HG03095 (cell line): ENCODE measurements around the gene SBNO2.

Experiments
- ATAC-seq: cut with Tn5 transposase; IDR thresholded peaks from one replicate; pipeline ENCODE4 v1.9.1; 2021; ENCODE audit warnings: moderate library complexity; ENCODE audit not compliant: unreplicated experiment

The SBNO2 gene

GRCh38 chr19:1093811-1094553 lies 80.1 kb downstream of the SBNO2 start:
- ATAC-seq, result no peak

GRCh38 chr19:1093330-1093729 lies 80.7 kb downstream of the SBNO2 start:
- no peak for ATAC-seq

GRCh38 chr19:1091544-1092175 lies 82.4 kb downstream of the SBNO2 start:
- no peak for ATAC-seq

- ATAC-seq, result no peak
These were observed 83.1 kb downstream of the SBNO2 start for GRCh38 chr19:1090731-1091543.

GRCh38 chr19:1089891-1090290 lies 84.2 kb downstream of the SBNO2 start:
- no peak for ATAC-seq

GRCh38 chr19:1089126-1089771 lies 84.8 kb downstream of the SBNO2 start:
- no peak for ATAC-seq

- ATAC-seq, result no peak
These were observed 85.6 kb downstream of the SBNO2 start for GRCh38 chr19:1088416-1089010.

GRCh38 chr19:1087813-1088415 lies 86.2 kb downstream of the SBNO2 start:
- no peak for ATAC-seq

GRCh38 chr19:1086613-1087012 lies 87.5 kb downstream of the SBNO2 start:
- no peak for ATAC-seq

GRCh38 chr19:1085676-1086442 lies 88.2 kb downstream of the SBNO2 start:
- ATAC-seq, result no peak

- ATAC-seq, result no peak
These were observed 88.9 kb downstream of the SBNO2 start for GRCh38 chr19:1085053-1085658.

- ATAC-seq, result no peak
These were observed 89.8 kb downstream of the SBNO2 start for GRCh38 chr19:1084024-1084868.

- no peak for ATAC-seq
These were observed 90.9 kb downstream of the SBNO2 start for GRCh38 chr19:1082928-1083816.

- ATAC-seq, result no peak
These were observed 91.7 kb downstream of the SBNO2 start for GRCh38 chr19:1082165-1082927.

- no peak for ATAC-seq
These were observed 92.5 kb downstream of the SBNO2 start for GRCh38 chr19:1081301-1082164.
